Lower leg skin (tissue), 3 donors: ENCODE data around the gene CLDN16.

Experiments
- POLR2A ChIP-seq, 2 donors: fragments of 450-650 bp; IDR thresholded peaks; one replicate each; pipeline ENCODE4 v1.6.1; 2016 to 2017; ENCODE audit warnings: antibody characterized with exemption in 2 of 2, mild to moderate bottlenecking in 1 of 2, moderate library complexity in 1 of 2
- TF ChIP-seq, protein P1 (sequence below), 3 donors: fragments of 450-650 bp; IDR thresholded peaks; one replicate each; pipeline ENCODE4 v1.5.1; 2016; ENCODE audit warnings: antibody characterized with exemption in 3 of 3, mild to moderate bottlenecking in 3 of 3, moderate library complexity in 2 of 3

DNA sequence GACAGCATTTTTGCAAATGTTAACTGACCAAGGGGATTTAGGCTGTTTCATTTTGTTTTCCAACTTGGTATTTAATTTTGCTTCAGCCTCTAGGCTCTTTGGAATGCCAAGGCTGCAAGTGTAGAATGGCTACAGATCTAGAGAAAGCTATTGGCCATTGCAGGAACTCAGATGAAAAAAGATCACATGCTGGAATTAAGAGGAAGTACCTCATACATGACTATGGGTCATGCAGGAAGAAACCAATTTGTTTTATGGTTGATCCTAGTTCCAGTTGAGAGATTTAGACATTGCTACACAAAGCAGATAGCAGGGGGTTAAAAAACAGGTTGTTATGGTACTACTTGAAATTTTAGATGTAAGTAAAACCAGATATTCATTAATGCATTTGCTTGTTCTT, 12.7 kb upstream of the CLDN16 start:
- TF ChIP-seq, protein P1, sequence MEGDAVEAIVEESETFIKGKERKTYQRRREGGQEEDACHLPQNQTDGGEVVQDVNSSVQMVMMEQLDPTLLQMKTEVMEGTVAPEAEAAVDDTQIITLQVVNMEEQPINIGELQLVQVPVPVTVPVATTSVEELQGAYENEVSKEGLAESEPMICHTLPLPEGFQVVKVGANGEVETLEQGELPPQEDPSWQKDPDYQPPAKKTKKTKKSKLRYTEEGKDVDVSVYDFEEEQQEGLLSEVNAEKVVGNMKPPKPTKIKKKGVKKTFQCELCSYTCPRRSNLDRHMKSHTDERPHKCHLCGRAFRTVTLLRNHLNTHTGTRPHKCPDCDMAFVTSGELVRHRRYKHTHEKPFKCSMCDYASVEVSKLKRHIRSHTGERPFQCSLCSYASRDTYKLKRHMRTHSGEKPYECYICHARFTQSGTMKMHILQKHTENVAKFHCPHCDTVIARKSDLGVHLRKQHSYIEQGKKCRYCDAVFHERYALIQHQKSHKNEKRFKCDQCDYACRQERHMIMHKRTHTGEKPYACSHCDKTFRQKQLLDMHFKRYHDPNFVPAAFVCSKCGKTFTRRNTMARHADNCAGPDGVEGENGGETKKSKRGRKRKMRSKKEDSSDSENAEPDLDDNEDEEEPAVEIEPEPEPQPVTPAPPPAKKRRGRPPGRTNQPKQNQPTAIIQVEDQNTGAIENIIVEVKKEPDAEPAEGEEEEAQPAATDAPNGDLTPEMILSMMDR (IDR thresholded peaks at IDR 0.05): no peak
- no peak for TF ChIP-seq POLR2A (IDR thresholded peaks at IDR 0.05)
